Hypothalamus (tissue), 51 donors: ENCODE results near the gene RPL7L1.

ENCODE experiments used
- DNase-seq, 51 donors: peaks; one replicate each; lab custom pipeline; 2025; lab: John Stamatoyannopoulos, UW

RPL7L1 gene

GRCh38 chr6:42928986-42929820 lies 49.8 kb downstream of the RPL7L1 start, which contains the start of gene CNPY3:
TSS of gene CNPY3 (plus strand) at chr6:42929480. CDS start at chr6:42929571, 91 bp downstream.
- peak; percentile 42 to 99 (median 88) for DNase-seq

DNA sequence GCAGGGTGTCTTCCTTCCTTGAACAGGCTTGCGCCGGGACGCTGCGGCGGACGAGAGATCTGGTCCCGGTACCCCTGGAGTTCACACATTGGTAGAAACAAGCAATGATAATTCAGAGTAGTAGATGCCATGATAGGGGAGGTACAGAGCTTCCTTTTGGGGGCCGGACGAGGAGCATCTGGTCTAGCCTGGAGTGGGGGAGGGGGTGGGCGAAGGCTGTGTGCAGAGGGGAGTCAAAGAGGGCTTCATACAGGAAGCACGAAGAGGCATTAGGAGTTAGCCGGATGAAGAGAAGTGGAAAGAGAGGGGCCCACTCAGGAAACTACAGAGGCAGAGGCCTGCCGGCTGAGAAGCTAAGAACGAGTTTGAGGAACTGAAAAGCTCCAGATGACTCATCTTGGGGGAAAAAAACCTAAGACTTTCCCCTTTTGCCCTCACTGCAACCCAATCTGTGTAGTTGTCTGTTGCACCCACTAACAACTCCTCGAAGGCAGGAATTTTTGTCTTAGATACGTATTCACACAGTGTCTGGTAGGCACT lies 50.5 kb downstream of the RPL7L1 start:
- peak in 15 of 51 donors; percentile 11 to 80 (median 53) for DNase-seq

- no peak for DNase-seq
Measured at GRCh38 chr6:42932412-42932811, 53.0 kb downstream of the RPL7L1 start.

DNA sequence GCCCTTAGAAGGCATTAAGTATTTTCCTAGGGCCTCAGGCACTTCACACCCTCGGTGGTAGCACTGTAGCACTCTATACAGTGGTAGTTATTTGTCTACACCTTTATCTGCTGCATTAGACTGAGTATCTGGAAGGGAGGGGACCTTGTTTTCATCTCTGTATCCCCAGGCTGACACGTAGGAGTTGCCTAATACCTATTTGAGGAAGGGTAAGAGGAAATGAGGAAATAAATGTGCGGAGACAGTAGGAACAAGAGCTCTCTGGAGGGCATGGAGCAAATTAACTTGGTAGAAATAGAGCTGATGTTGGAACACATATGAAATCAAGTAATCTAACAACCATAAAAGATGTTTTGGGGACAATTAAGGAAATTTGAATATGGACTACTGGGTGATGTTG lies 53.8 kb downstream of the RPL7L1 start:
- no peak for DNase-seq

DNA sequence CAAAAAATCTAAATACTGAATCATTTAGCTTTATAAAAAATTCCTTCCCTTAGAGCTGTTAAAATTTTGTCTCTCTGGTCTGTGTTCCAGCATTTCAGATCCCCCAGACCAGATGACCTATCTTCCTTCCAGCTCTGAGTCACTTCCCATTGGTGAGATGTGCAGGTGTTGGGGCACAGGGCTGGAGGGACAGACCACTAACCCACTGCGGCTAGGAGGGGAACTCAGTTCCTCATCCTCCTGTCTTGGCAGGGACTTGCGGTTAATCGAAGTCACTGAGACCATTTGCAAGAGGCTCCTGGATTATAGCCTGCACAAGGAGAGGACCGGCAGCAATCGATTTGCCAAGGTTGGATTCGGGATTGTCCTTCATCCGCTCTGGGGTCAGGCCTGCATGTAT lies 55.9 kb downstream of the RPL7L1 start:
- DNase-seq = no peak

DNA sequence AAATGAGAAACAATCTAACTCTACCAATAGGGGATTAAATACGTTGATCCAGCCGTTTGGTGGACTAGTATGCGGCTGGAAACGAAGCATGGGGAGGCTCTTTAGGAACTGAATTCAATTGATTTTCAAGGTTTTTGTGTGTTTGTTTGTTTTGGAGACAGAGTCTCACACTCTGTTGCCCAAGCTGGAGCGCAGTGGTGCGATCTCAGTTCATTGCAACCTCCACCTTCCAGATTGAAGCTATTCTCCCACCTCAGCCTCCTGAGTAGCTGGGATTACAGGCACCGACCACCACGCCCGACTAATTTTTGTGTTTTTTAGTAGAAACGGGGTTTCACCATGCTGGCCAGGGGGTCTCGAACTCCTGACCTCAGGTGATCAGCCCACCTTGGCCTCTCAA lies 57.0 kb downstream of the RPL7L1 start:
- no peak for DNase-seq

DNA sequence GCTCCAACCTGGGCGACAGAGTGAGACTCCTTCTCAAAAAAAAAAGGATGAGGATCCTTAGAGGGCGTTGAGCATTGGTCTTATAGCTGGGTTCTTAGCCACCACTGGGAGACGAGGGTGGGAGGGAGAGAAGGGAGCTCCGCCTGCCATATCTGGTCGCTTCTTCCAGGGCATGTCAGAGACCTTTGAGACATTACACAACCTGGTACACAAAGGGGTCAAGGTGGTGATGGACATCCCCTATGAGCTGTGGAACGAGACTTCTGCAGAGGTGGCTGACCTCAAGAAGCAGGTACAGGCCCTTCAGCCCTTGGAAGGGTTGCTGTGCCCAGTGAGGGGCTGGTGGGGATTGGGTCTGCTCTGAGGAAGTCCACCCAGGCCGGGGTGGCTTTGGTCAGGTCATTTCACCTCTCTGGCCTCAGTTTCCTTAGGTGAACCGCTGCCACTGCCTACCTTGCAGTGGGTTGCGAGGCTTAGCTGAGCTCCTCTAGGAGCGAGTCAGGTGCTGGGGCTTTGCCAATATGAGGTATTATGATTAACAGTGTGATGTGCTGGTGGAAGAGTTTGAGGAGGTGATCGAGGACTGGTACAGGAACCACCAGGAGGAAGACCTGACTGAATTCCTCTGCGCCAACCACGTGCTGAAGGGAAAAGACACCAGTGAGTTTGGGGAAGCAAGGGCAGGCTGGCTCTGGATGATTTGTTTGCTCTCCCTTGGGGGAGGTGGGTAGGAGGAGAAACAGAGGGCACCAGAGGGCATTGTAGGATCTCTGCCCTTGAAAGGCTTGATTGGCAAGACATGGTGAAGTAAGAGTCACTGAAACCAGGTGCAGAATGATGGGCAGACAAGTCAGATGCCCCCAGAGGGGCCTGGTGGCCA lies 58.4 kb downstream of the RPL7L1 start:
- DNase-seq = no peak

GRCh38 chr6:42938428-42938796 lies 59.0 kb downstream of the RPL7L1 start:
- no peak for DNase-seq

- DNase-seq = no peak
Measured at GRCh38 chr6:42938987-42939809, 59.8 kb downstream of the RPL7L1 start.
